Smooth muscle cell (in vitro differentiated cells): Measurements from ENCODE around the gene UBL3. TPM values are rescaled to one million over a fixed set of nuclear protein-coding genes. Genes with fewer than 3 reads are reported as not detected.

Experiments used
- DNase-seq: peaks from one replicate; lab custom pipeline; 2025; ENCODE audit not compliant: unreplicated experiment; lab: John Stamatoyannopoulos, UW
- H2AFZ ChIP-seq: fragments of 200-600 bp; sonication (generic); 2 replicates; pipeline ENCODE4 v1.6.0; 2016; ENCODE audit warnings: antibody characterized with exemption, low read depth, mild to moderate bottlenecking
- H3F3A ChIP-seq: fragments of 200-600 bp; sonication (generic); 2 replicates; pipeline ENCODE4 v1.6.0; 2017; ENCODE audit warnings: antibody characterized with exemption, low read depth
- H3K27ac ChIP-seq: fragments of 200-600 bp; sonication (generic); 2 replicates; pipeline ENCODE4 v1.5.1; 2016; ENCODE audit warnings: low read depth, mild to moderate bottlenecking
- H3K27me3 ChIP-seq: fragments of 200-600 bp; sonication (generic); 2 replicates; pipeline ENCODE4 v1.6.1; 2016; ENCODE audit warnings: low read depth, mild to moderate bottlenecking
- H3K36me3 ChIP-seq: fragments of 200-600 bp; sonication (generic); 2 replicates; pipeline ENCODE4 v1.5.1; 2016; ENCODE audit warnings: low read depth
- H3K4me1 ChIP-seq: fragments of 200-600 bp; sonication (generic); 2 replicates; pipeline ENCODE4 v1.5.1; 2016; ENCODE audit warnings: low read depth
- H3K4me2 ChIP-seq: fragments of 200-600 bp; sonication (generic); 2 replicates; pipeline ENCODE4 v1.6.0; 2016; ENCODE audit warnings: mild to moderate bottlenecking
- H3K4me3 ChIP-seq: fragments of 200-600 bp; sonication (generic); 2 replicates; pipeline ENCODE4 v1.5.1; 2016; ENCODE audit warnings: mild to moderate bottlenecking
- H3K79me2 ChIP-seq: fragments of 200-600 bp; sonication (generic); 2 replicates; pipeline ENCODE4 v1.6.0; 2016; ENCODE audit warnings: low read depth, mild to moderate bottlenecking
- H3K9ac ChIP-seq: fragments of 200-600 bp; sonication (generic); 2 replicates; pipeline ENCODE4 v1.6.0; 2016; ENCODE audit warnings: low read depth
- H3K9me3 ChIP-seq: fragments of 200-600 bp; sonication (generic); replicated peaks from 2 replicates; pipeline ENCODE4 v1.5.1; 2016; ENCODE audit warnings: low read depth
- H4K20me1 ChIP-seq: fragments of 200-600 bp; sonication (generic); 2 replicates; pipeline ENCODE4 v1.6.0; 2016; ENCODE audit warnings: low read depth
- WGBS: methylation state at CpG from one replicate; pipeline ENCODE4 v1.1.7; 2016; ENCODE audit warnings: low lambda C conversion rate; 5-methylcytosine and 5-hydroxymethylcytosine counted together
- polyA plus RNA-seq: library from polyadenylated mRNA; unstranded; fragments of >200 nt; fragmentation: Nextera tagmentation; extraction: Ambion mirVana; gene quantifications from 2 replicates; pipeline ENCODE4 v1.2.1, GENCODE V29; 2016
- total RNA-seq: library from RNA; depleted of rRNA; stranded (reverse); fragments of >200 nt; gene quantifications from 2 replicates; pipeline ENCODE4 v1.2.3, GENCODE V29; 2014
- TF ChIP-seq, protein P1 (sequence below): fragments of 200-600 bp; sonication (generic); IDR thresholded peaks from 2 replicates; pipeline ENCODE4 v1.5.1; 2017; ENCODE audit warnings: borderline replicate concordance, mild to moderate bottlenecking, antibody characterized with exemption; ENCODE audit not compliant: insufficient read depth, poor library complexity, severe bottlenecking

The UBL3 gene
- total and polyA plus RNA-seq, 2 experiments from 2014 or later: 25.2 to 46.6 TPM

DNA sequence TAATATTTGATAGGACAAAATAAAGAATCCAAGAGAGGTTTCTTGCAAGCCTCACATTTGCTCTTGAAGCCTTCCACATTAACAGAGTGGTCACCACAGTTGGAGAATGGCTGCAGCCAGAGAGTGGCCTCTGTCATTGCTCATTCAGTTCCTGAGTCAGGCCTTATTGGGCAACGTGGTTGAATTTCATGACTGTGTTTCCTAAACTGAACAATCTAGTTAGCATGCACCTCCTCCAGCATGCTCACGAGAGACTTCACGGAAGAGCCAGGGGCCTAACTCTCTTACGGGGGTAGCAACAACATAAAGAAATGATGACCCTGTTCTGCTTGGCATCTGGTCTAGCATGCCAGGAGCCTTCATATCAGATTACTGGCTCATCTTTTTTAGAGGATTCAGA is 9.6 kb upstream of the UBL3 start:
- Histone ChIP-seq H3K27me3 (no peaks in the 10 kb centered on the region), H3K9me3 (no peaks in the 10 kb centered on the region), H4K20me1 (no peaks in the 10 kb centered on the region), H3K27ac (peak overlapping the region; percentile 94), H3K79me2 (no peaks in the 10 kb centered on the region), H3K36me3 (no peaks in the 10 kb centered on the region), H3F3A (peaks cover 6% of the 10 kb centered on the region), H2AFZ (no peak overlapping the region), H3K9ac (no peak overlapping the region), H3K4me3 (no peak overlapping the region), H3K4me2 (no peak overlapping the region), H3K4me1 (peaks cover 5% of the 10 kb centered on the region)
- WGBS: 40% methylated on average over 4 of the region's 4 CpGs
- no peak for DNase-seq
- TF ChIP-seq, protein P1, sequence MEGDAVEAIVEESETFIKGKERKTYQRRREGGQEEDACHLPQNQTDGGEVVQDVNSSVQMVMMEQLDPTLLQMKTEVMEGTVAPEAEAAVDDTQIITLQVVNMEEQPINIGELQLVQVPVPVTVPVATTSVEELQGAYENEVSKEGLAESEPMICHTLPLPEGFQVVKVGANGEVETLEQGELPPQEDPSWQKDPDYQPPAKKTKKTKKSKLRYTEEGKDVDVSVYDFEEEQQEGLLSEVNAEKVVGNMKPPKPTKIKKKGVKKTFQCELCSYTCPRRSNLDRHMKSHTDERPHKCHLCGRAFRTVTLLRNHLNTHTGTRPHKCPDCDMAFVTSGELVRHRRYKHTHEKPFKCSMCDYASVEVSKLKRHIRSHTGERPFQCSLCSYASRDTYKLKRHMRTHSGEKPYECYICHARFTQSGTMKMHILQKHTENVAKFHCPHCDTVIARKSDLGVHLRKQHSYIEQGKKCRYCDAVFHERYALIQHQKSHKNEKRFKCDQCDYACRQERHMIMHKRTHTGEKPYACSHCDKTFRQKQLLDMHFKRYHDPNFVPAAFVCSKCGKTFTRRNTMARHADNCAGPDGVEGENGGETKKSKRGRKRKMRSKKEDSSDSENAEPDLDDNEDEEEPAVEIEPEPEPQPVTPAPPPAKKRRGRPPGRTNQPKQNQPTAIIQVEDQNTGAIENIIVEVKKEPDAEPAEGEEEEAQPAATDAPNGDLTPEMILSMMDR: no peak

DNA sequence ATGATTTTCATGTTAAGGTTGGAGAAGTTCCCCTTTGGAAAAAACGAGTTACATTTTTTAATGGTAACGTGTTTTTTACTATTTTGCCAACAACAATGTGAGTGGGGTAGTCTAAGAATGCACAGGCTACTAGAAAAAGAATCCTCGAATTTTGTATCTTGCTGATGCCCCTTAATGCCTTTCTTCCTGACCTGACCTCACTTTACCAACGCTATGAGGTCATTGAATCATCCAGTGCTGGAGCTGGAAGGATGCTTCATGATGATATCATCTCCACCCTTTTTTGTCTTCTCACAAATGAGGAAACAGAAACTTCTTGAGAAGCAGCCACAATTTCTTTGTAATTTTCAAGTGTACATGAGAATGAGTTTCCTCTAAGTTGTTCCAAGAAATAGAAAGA is 8.2 kb upstream of the UBL3 start:
- Histone ChIP-seq H3K4me3 (no peak overlapping the region), H3K4me2 (no peak overlapping the region), H3F3A (peaks cover 6% of the 10 kb centered on the region), H3K9ac (no peak overlapping the region), H3K36me3 (no peaks in the 10 kb centered on the region), H3K4me1 (peaks cover 5% of the 10 kb centered on the region), H3K9me3 (no peaks in the 10 kb centered on the region), H3K27me3 (no peaks in the 10 kb centered on the region), H3K27ac (peak overlapping the region; percentile 94), H4K20me1 (no peaks in the 10 kb centered on the region), H3K79me2 (no peaks in the 10 kb centered on the region), H2AFZ (no peak overlapping the region)
- no peak for DNase-seq
- TF ChIP-seq, protein P1: no peak
- WGBS: 74% methylated on average over 4 of the region's 4 CpGs

DNA sequence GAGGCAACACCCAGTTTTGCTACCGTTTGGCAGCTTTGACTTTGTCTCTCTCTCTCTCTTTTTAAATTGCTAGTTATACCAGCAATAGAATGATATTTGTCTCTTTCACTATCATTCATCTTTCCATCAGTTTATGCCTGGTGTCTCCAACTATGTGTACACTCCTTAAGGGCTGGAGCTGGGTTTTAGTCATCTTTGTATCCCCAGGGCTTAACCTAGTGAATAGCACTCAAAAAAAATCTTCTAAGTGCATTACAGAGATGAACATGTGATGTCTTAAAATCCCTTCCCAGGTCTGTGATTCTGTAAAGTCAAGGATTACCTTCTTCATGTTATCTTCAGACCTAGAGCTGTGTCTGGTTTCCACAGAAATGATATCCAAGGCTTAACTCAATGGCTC is 7.8 kb upstream of the UBL3 start:
- no peak for DNase-seq
- Histone ChIP-seq H3K9me3 (no peaks in the 10 kb centered on the region), H3K27me3 (no peaks in the 10 kb centered on the region), H4K20me1 (no peaks in the 10 kb centered on the region), H3K27ac (peak overlapping the region; percentile 94), H3K4me2 (no peak overlapping the region), H3K4me3 (no peak overlapping the region), H3K36me3 (no peaks in the 10 kb centered on the region), H3K9ac (no peak overlapping the region), H3K79me2 (no peaks in the 10 kb centered on the region), H2AFZ (no peak overlapping the region), H3F3A (peaks cover 6% of the 10 kb centered on the region), H3K4me1 (peaks cover 5% of the 10 kb centered on the region)
- TF ChIP-seq, protein P1: no peak
- WGBS: 45% methylated on average over 1 of the region's 1 CpG

DNA sequence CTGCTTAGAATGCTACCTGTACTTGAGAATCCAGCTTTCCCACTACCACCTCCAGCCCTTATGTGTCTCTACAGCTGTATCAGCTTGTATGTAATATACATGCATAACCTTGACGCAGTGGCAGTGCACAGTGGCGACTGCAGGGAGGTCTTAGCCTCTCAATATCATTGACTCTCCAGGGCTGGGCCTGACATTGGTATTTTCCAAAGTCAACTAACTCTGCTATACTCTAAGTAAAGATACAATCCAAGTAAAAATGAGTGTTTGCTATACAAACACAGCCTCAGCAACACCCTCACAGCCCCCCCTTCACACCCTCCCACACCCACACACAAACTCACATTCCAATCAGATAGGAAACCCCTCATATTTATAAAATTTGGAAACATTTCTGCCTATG is 6.7 kb upstream of the UBL3 start:
- Histone ChIP-seq H3K4me3 (no peak overlapping the region), H3K27me3 (no peaks in the 10 kb centered on the region), H3K36me3 (no peaks in the 10 kb centered on the region), H3K27ac (no peak overlapping the region), H3F3A (peaks cover 6% of the 10 kb centered on the region), H3K4me2 (no peak overlapping the region), H2AFZ (no peak overlapping the region), H3K4me1 (peaks cover 5% of the 10 kb centered on the region), H3K79me2 (no peaks in the 10 kb centered on the region), H3K9me3 (no peaks in the 10 kb centered on the region), H4K20me1 (no peaks in the 10 kb centered on the region), H3K9ac (no peak overlapping the region)
- TF ChIP-seq, protein P1: no peak
- 88% methylated on average over 2 of the region's 2 CpGs for WGBS
- no peak for DNase-seq
